Neural progenitor cell (in vitro differentiated cells): ENCODE data around the gene ZMAT5.

Experiments used
- CTCF ChIP-seq: fragments of 200-600 bp; sonication (generic); IDR thresholded peaks from 2 replicates; pipeline ENCODE4 v1.5.1; 2017; ENCODE audit warnings: antibody characterized with exemption, mild to moderate bottlenecking
- EZH2 ChIP-seq: fragments of 200-600 bp; sonication (generic); IDR thresholded peaks from 2 replicates; pipeline ENCODE4 v1.6.1; 2017; ENCODE audit warnings: antibody characterized with exemption, mild to moderate bottlenecking, moderate library complexity

- TF ChIP-seq CTCF = no peak
- no peak for TF ChIP-seq EZH2
Observed at GRCh38 chr22:29739346-29739875, 27.4 kb downstream of the ZMAT5 start.
